Measurements from ENCODE around the gene SEZ6.

The SEZ6 gene

DNA sequence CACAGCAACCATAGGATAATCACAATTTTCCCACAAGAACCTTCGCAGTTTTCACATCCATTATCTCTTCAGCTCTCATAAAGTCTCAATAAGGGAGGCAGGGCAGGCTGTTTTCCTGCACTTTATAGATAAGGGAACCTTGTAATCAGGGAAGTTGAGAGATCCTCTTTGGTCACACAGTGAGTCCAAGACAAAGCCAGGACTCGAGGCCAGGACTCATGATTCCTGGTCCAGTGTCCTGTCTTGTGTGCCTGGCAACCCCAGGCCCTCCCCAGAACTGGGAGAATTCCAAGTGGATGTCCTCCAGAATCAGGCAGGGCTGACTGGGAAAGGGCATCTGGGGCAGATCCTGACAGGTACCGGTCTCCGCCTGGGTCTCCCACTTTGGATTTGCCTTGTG lies 31.4 kb downstream of the SEZ6 start:
- no peak for FAIRE-seq

DNA sequence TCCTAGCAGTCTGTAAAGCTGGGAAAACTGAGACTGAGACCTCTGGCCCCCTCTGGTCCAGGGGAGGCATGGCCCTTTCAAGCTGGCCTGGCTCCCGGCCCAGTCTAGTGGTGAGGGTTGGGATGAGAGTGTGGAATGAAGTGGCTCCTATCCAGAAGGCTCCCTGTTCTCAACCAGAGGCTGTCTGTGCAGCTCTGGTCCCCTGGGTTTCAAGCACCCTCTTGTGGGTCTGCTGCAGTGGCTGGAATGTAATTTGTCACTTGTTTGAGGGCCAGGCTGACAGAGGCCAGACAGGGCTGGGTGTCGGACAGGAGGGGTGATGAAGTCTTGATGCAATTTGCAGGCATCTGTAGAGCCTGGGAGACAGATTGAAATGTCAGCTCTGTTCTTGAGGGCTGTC lies 32.4 kb downstream of the SEZ6 start:
- FAIRE-seq: no peak

DNA sequence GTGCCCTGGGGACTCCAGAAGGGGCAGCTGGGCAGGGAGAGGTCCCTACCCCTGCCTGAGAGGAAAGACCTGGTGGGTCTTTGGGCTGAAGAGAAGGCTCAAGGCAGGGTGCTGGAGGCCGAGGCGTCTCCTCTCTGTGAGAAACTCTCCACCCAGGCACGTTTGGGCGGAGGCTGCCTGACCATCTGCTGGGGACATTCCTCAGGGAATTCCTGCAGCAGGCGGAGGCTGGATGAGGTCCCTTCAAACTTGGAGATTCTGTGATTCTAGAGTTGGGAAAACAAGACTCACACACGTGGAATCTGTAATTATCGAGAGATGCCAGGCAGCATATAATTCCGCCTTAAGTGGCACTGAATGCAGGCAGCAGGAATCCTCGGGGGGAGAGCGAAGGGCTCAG lies 33.4 kb downstream of the SEZ6 start:
- no peak for FAIRE-seq

DNA sequence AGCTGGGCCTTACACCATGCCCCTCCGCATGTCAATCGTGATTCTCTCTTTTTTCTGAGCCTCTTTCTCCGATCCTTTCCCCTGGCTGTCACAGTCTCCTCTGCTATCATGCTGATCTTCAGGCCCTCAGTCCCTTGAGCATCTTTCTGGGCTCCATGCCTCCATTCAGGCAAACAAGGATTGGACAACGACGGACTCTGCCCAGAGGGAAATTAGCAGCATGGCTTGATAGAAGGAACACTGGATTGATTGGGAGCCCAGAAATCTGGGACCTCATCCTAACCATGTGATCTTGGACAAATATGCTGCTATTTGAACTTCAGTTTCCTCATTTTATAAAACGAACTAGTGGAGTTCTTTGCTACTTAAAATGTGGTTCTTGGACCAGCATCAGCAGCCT lies 35.0 kb downstream of the SEZ6 start:
- FAIRE-seq: no peak

DNA sequence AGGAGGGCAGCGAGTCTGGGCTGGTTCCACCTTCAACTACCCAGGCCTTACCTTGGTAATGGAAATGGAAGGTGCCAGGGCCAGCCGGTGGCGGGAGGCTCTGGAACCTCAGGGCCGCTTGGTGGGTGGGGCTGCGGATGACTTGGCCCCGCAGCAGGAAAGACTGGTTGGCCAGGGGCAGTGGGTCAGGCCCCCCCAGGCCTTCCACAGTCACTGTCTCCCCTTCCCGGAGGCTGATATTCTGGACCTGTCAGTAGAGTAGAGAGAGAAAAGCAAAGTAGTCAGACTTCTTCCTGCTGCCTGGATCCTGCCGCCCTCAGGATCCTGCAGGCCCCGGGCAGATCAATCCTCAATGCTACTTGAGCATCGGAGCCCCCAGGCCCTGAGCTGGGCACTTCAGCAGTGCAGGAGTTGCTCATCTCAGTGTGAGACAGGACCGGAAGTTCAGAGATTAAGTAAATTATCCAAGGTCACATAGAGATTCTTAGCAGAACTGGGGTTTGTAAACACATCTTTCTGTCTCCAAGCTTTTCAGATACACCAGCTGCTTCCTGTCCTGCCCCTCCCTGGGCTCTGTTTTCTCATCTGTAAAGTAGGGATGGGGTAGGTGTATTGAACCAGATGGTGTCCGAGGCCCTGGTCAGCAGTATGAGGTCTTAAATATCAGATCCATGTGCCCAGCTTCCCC lies 36.0 kb downstream of the SEZ6 start:
- FAIRE-seq: no peak

DNA sequence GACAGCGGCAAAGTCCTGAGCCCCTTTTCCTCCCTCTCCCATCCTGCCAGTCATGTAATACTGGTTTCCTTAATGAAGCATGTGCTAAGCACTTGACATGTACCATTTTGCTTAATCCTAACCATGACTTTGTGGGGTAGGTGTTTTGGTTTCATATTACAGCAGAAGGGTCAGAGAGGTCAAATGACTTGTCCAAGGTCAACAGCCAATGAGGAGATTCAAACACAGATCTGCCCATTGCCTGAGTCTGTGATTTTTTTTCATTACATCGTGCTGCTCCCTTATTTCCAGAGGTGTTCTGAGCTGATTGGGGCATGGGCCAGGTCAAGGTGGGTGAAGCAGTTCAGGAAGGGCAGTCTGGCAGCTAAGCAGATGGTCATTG lies 36.9 kb downstream of the SEZ6 start:
- no peak for FAIRE-seq

DNA sequence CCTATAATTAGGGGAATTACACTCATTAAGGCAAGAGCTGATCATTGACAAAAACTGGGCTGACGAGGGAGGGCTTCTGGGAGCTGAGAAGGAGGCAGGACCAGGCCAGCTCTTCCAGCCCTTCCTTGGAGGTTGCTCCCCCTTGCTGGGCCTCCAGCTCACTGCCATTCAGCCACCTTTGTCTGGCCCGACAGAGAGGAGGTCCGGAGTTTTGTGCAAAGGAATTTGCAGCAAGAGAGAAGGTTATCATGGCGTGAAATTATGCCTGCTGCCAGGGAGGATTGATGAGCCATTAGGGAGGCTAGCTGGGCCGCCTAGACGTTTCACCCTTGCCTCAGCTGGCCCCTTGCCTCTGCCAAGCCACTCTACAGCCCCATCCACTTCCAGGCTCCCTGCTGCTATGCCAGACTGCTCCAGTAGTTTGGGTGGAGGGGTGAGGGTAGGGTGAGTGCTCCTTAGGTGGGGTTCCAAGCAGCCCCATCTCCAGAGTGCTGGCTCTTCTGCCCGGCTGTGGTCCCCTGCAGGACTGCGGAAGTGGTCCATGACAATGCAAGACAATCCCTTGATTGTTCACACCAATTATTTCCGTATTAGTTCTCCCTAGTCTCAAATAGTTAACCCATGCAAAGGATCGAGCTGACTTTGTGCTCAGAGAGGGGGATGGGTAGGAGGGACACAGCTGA lies 37.5 kb downstream of the SEZ6 start:
- FAIRE-seq: no peak

DNA sequence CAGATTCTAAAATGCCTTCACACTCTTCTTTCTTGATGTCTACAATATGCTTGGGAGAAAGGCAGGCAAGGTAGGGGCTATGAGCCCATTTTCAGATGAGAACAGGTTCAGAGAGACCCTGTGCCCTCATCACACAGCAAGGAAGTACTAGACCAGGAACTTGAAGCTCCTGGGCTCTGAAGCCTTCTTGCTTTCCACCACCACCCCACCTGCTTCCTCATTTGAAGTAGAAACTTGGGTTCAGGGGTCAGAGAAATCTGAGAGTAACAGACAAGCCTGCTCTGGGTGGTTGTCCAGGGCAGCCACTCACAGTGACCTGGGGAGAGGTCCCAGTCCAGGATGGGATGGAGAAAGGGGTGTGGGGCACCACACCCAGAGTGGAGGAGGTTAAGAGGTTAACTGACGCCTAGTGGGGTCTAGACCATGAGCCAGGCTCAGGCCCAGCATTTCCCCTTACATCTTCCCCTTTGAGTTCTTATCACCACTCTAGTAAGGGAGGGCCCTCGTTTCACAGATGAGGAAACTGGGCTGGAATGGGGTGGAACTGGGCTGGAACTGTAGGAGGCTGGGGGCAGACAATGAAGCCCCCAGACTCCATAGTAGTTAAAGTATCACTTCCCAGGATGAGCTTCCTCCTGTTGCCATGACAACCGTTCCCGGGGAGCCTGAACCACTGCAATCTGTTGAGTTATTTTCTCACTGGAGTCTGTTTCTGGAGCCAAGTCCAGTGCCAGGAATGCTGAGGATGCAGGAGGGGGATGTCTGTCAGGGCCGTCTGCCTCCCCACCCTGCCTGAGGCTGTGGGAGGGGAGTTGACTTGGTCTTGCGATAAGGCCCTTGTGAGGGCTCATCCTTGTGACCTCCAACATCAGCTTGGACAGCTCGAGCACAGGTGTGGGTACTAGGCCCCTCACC lies 38.4 kb downstream of the SEZ6 start:
- no peak for FAIRE-seq

DNA sequence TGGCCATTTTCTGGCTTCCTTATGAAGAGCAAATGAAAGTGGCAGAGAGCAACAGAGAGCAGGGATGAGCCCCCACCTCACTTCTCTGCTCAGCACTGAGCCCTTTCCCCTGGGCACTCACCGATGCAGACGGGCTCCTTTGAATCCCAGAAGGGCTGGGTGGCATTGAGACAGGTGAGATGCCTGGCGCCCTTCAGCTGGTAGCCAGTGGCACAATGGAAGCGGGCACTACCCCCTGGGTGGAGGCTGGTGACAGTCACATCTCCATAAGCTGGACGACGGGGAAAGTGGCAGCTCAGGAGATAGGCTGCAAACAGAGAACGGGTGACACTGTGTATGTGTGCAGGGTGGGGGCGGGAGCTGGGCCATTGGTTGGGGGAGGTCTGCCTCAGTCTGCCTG lies 42.0 kb downstream of the SEZ6 start:
- no peak for FAIRE-seq

DNA sequence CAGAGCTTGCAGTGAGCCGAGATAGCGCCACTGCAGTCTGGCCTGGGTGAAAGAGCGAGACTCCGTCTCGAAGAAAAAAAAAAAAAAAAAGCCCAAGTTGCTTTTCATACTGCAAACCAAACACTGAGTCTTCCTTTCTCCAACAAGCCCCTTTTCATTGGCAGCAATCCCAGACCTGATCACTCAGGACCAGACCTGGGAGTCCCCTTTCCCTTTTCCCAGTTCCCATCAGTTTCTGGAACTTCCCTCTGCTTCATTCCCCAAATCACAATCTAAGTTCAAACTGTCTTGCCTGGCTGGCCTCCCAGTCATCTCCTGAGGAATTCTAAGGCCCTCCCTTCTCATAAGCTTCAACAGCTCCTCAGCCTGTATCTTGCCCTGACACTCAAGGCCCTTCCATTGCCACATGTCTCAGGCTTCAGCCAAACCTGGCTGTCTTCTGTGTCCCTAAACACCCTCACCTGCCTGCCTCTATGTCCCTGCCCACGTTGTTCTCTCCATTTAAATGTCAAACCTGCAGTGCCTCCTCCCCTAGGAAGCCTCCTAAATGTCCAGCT lies 42.7 kb downstream of the SEZ6 start:
- no peak for FAIRE-seq

DNA sequence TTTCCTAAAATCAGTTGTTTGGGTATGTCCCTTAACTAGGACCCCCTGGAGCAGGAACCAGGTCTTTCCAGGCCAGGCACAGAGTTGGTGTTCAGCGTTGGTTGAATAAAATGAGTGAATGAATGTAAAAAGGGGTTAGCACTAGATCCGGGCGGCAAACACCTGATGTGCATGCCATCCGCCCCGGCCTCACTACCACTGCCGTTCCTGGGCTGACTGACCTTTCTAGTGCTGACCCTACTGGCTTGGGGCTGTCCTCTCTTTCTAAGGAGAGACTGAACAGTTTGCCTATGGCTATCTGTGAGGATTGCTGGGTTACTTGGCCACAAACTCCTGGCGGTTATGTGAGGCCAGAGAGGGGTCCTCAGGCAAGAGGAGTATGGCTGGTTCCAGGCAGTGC lies 44.4 kb downstream of the SEZ6 start:
- FAIRE-seq: no peak

DNA sequence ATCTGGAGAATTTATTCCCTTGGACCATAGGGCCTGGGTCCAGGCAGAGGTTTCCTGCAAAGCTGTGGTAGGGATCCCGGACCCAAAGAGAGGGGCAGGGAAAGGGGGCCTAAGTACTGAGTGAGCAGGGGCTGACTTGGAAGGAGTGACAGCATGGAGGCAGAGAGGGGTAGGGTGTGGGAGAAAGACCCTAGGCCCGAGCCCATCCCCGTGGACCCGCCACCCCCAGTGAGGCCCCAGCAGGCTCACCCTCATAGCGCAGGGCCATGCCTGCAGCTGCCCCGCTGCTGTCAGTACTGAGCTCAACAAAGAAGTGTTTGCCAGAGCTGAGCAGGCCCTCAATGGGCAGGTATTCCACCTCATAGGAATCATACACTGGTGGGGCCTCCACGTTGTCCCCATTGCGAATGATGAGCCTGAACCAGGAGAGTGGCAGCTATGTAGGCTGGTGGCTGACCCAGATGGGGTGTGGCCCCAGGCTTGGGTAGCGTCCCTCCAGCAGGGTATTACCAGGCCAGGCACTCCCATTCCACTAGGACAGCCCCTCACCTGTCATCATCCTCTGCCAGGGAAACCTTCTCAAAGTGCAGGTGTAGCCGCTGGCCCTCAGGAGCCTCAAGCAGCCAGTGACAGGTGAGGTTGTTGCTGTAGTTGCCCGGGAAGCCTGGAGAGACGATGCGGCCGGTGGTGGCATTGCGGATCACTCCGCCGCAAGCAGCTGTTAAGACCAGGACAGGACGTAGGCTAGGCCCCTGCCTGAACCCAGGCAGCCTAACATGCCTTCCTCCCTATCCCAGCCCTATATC lies 45.4 kb downstream of the SEZ6 start:
- no peak for FAIRE-seq

DNA sequence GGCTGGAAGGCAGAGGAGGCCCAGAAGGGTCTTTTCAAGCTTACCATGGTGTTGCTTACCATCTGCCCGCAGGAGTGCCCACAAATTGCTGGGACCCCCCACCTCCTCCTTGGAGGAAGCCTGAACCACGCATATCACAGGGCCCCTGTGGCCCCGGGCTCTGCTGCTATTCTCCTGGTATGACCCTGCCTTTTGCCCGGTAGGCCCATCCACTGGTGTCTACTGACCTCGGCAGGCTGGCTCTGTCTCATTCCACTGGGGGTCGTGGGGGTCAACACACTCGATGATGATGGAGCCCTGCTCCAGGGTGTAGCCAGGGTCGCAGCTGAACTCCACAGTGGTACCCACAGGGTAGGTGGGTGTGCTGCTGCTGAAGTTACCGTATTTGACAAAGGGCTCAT lies 46.4 kb downstream of the SEZ6 start:
- no peak for FAIRE-seq

DNA sequence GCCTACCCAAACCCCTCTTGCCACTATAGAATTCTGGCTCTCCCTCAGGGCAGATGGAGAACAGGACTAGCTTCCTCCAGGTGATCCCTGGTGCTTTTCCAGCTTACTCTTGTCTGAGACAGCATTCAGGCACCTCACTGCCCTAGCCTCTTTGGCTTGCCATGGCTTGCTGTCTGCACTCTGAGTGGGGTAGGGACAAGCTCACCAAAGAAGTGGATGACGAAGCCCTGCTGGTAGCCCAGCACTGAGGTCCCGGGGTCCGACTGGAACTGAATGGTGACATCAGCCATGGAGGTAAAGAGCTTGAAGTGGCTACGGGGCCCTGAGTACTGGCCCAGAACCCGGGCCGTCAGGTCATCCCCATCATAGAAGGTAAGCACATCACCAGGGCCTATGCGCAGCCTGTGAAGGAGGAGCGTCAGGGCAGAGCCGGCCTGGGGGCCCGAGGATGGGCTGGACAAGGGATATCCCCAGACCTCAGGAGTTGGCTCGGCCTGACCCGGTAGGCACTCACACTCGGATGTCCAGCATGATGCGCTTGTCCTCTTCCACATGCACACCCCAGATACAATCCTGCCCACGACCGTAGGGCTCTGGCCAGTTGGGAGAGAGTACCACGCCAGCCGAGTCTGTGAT lies 46.9 kb downstream of the SEZ6 start:
- FAIRE-seq: no peak

DNA sequence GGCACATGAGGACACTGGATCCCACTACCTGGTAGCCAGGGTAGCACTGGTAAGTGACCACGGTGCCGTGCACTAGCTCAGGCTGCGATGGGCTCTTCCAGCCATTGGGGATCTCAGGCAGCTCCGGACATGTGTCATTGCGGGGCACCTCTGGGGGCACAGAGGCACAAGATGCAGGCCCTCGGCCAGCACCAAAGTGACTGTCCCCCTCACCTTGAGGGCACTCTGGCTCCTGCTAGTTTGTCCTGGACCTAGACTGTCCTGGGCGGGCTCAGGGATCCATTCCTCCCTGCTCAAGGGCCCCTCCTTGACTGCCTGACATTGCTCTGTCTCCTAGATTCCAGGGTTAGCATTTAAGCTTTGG lies 47.9 kb downstream of the SEZ6 start:
- FAIRE-seq: no peak

DNA sequence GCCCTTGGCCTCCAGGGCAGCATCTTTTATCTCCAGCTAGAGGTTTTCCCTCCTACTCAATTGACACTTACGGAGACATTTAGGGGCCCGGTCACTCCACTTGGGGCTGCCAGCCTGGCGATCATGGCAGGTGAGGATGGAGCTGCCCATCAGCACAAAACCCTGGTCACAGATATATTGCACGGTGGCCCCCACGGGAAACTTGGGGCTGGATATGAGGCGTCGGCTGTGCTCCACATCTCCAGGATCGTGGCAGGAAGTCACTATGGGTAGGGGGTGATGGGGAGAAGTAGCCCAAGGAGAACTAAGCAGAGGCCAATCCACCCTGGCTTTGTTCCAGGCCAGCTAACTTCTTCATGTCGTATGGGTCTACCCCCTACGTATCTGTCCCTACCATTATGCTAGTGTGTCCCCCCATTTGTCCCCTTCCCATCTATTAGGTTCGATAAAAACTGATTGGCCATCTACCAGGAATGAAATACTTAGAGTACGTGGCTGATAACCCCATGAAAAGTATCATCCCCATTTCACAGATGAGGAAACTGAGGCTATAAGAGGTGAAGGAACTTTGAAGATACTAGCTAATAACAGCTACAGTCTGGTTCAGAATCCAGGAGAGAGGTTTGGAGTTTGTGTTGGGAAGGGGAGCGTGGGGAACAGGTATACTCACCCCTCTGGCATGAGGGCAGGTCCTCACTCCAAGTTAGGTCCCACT lies 48.4 kb downstream of the SEZ6 start:
- no peak for FAIRE-seq

DNA sequence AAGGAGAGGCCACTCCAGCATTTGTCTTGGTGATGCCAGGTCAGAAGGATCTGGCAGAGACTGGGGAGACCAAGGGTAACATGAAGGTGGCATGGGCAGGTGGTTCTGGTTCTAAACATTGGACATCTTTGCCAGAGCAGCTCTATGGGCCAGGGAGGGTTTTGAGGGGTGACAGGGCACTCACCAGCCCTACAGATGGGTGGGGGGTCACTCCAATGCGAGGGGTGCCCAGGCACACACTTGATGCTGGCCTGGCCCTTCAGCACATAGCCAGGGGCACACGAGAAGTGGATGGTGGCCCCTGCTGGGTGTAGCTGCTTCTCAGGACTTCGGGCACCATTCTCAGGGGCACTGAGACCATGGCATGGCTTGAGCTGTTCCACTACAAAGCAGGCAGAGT lies 49.0 kb downstream of the SEZ6 start:
- no peak for FAIRE-seq

DNA sequence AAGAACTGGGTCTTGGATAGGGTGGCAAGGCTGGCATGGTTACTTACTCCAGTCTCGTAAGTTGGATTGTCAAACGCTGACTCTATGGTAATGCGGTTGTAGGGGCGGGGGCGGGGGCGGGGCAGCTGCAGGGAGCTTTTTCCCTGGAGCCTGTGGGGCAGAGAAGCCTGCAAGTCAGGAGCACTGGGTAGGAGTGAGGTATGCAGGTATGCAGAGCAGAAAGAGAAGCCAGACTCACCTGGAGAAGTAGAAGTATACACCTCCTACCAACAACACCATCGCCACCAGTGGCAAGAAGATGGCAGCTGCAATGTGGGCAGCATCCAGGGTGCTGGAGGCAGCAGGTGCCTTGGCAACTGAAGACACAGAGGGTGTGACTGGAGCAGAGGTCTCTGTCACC lies 49.7 kb downstream of the SEZ6 start:
- FAIRE-seq: no peak

DNA sequence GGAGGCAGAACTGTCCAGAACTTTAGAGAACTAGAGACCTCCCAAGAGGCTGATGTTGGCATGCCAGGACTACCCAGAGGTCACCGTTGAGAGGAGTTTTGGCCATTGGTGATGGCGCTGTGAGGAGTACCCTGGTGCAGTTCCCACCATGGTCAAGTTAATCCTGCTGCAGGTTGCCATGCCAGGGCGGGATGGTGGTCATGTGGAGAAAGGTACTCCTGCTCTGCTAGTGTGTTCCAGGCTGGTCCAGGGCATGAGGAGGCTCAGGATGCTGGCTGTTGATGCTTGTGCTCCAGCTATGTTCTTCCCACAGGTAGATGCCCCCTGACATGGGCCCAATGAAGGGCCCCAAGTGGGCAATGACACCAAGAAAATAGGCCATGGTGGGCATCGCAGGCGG lies 50.4 kb downstream of the SEZ6 start:
- no peak for FAIRE-seq

DNA sequence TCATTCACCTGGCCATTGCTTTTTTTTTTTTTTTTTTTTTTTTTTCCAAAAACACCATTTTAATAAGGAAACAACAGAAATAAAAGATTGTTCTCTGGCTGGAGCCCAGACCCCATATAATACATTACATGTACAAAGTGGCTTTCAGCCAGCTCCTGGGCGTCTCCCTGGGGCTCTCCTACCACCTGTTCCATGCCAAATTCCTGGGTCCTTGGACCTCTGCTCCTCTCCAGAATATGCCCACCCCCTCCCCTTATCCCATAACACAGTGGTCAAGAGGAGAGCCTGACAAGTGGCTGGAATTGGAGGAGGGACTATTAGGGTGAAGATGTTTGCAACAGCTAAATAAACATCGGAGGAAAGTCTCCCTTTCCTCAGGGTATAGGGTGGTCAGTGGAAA lies 50.9 kb downstream of the SEZ6 start:
- FAIRE-seq: no peak

DNA sequence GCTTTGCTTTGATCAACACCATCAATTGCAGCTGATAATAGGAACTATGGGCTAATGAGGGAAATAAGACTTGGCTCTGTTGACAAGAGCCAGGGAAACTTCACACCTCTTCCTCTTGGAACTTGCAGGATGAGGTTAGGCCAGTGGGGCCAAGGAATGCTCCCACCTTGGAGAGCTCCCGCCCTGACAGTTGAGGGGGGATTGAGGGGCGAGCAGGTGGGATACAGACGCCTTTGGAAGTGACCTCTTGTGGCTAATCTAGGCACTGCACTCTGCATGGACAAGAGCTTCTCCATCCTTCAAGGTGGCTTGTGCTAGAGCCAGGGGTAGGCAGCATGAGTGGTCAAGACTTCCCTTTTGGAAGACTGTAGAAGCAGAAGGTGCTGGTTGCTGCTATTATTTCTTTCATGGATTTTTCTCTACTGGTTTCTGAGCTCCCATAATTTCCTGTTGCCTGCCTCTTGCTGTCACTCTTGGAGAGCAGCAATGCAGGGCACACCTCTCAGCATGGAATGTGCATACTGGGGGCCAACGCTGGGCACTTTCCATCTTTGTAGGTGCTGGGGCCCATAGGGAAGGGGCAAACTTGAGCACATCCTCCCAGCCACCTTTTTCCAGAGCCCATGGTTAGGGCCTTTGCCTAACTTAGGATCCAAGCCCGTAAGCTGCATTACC lies 52.3 kb downstream of the SEZ6 start:
- FAIRE-seq: no peak

All from islet of Langerhans (tissue), 1 donor.